ENCODE measurements around the gene KCNQ1.

Gene KCNQ1

DNA sequence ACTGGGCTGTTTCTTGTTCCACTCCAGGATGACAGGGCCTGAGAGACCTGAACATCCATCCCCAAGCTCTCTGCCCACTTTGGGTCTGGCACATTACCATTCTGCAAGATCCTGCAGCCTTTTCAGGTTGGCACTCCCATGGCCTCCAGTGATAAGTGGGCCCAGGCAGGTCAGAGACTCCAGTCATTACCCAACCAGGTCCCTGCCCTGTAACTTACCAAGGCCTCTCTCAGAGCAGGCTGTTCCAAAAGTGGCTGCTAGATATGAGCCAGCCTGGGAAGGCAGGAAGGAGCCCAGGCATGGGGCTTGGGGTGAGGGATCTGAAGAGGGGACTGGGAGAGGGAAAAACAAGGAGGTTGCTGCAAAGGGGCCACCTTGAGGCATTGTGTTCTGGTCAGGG lies 219.1 kb downstream of the KCNQ1 start:
- DNase-seq (ENCODE audit: low spot score), result no peak

DNA sequence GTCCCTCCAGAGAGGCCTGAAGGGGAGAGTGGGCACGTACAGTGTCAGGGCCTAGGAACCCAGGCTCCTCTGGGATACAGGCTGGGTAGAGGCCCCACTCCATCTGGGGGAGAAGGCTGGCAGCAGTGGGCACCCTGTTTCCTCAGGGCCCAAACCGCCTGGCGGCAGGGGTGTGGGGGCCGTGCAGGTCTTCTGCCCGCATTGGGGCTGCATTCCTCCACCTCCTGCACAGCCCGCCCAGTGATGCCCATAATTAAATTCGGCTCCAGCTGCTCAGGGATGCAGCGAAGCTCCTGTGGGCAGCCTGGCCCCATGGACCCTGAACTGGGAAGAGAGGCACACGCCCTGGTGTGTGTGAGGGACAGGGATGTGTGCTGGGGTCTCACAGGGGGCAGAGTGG lies 219.6 kb downstream of the KCNQ1 start:
- DNase-seq (ENCODE audit: low spot score), result no peak

DNA sequence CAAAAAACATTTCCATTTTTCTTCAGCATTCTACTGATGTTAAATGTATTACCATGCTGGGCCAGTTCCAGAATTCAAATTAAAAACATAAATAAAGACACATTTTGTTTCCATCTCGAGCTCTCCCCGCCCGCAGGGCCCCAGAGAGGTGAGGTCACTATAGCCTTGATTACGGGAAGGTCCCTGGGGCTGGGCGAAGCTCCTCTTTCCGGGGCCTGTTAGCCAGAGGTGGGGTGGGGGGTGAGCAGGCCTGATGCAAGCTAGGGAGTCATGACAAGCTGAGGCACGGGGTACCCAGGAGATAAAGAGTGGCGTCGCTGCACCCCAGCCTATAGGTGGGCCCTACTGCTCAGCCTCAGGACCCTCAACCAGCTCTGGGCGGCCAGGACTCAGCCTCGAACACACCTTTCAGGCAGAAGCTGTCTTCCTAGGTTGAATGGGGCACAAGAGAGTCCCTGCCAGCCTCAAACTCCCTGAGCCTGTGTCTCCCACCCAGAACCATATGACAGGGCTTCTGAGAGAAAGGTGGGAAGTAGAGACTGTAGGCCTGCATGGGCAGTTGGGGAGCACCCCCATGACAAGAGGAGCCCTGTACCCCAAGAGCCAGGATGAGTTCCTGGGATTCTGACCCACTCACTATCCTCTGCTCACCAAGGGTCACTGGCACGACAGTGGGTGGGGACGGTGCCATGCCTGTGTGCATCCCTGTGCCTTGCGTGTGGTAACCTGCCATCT lies 220.2 kb downstream of the KCNQ1 start:
- no peak for DNase-seq (ENCODE audit: low spot score)

DNA sequence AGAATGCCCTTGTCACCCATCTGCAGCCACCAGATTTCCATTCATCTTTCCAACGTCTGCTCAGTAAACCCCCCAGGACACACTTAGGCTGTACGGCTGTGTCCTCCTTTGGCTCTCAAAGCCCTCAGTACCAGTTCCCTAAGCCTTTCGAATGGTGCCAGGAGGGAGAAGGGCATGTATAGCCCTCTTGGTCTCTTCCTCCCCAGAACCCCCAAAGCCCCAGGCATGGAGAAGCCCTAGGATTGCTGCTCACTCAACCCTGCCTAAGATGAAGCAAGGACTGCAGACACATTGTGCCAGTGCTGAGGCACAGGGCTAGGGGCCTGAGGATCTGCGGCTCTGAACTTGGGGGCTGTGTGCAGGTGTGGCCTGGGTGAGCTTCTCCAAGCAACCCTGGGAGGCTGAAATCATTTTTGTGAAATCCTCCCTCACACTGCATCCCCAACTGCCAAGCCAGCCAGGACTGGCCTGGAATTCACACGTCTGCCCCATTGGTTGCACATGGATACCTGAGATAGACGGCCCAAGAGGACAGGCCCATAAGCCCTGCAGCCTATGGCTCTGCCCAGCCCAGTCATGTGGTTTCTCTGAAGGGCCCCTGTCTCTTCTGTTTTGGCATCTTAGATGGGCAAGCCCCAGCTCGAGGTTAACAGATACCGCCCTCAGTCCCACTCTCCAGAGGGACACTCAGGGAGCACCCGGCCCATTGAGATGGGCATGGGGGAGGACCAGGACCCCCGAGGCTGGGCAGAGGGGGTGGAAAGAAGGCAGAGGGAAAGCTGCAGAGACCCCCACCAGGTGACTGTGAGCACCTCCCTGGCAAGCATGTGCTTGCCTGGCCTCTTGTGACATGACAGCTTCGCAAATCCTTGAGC lies 221.0 kb downstream of the KCNQ1 start:
- no peak for DNase-seq (ENCODE audit: low spot score)

DNA sequence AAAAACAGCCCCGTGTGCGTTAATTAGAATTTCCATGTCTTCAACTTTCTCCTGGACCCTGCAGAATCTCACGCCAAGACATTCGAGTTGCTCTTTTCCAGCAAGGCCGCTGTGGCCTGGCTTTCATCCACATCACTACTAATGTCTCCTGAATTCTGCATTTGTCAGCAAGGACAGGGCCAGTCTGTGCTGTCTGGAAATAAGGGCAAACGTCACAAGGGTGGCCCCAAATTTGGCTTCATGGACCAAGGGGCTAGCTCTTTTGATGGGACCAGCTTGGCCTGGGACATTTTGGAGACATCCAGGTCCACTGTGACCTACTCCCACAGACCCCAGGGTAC lies 221.6 kb downstream of the KCNQ1 start:
- DNase-seq (ENCODE audit: low spot score), result no peak

DNA sequence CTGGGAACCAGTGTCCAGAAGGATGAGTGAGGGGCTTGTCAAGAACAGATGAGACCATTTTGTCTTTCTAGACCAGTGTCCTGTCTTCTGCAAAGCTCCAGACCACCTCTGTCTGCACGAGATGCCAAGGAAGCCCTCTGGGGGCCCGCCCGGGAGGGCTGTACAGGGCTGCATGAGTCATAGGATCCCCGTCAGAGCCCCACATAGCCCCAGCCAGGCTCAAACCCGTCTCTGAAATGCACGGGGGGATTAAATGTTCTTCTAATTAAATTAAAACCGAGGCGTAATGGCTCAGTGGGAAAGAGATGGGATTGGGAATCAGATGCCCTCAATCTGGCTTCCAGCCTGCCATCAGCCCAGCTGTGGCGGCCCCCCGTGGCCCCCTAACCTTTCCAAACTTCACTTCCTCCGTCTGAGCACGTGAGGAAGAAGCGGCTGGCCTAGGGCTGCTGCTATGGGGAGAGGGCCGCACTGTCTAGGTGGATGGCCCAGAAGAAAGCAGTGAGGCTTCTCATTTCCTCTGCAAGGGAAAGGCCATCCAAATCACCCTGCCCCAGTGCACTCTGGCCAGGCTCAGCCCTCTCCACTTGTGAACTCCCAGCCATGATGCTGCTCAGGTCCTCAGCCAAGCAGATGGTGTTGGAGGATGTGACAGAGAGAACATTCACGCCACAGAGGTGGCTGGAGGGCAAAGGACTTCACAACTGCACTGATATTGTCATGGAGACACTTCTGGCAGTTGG lies 222.2 kb downstream of the KCNQ1 start:
- DNase-seq (ENCODE audit: low spot score), result no peak

DNA sequence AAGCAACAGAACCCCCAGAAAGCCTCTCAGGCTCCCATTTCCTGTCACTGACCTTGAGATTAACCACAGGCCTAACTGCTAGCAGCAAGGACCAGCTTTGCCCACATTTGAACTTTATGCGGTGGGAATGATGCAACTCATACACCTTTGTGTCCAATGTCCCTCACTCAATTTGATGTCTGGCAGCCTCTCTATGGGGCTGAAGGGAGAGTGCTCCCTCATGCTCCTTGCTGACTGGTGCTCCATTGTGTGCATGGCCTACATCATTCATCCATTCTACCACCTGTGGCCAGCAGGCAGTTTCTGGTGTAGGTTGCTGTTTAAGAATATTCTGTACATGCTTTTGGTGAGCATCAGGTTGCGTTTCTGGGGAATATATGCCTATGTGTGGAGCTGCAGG lies 223.1 kb downstream of the KCNQ1 start:
- DNase-seq (ENCODE audit: low spot score), result no peak

DNA sequence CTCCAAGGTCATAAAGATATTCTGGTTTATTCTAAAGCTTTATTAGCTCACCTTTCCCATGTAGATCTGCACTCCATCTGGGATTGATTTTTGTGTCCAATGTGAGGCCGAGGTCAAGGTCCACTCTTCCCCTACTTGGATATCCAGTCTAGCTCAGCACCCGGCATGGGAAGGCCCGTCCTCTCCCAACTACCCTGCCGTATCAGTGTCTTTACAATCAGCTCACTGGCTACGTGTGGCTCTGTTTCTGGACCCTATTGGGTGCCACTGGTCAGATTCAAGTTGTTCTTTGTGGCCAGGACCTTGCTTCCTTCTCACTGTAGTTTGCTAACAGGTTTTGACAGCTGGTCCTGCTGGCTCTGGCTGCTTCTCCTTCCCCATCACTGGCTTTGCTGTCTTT lies 224.1 kb downstream of the KCNQ1 start:
- DNase-seq (ENCODE audit: low spot score), result no peak

DNA sequence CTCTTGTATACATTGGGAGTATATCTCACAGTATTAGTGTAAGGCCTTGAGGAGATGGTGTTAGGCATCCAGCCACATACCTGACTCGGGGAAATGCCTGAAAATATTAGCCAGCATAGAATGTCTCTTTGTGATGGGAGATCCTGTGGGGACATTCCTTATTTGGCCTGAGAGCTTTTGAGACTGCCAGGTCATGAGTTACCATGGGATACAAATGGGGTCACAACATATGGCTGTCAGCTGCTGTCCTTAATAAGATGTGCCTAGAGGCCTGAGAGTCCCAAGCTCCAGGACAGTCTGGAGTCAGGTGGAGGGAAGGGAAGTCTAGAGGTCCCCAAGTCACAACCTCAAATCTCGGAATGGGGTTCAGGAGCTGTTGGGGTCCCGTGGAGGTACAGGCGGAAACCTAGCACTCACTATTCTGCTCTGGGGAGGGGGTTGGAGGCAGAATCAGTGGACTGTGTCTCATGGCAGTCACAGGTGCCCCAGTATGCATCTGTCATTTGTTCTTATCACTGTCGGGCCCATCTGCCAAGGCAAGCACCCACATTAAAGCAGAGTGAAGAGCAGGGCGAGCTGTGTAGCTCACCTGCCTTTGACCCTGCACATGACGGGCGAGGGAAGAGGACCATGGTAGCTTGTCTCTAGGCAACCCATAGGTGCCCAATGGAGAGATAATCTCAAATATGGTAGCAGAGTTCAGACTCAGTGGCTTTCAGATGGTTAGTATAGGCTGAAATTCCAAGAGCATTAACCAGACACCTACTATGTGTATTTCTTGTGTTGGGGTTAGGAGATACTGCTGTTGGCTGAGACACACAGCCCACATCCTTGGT lies 225.0 kb downstream of the KCNQ1 start:
- DNase-seq (ENCODE audit: low spot score), result no peak

DNA sequence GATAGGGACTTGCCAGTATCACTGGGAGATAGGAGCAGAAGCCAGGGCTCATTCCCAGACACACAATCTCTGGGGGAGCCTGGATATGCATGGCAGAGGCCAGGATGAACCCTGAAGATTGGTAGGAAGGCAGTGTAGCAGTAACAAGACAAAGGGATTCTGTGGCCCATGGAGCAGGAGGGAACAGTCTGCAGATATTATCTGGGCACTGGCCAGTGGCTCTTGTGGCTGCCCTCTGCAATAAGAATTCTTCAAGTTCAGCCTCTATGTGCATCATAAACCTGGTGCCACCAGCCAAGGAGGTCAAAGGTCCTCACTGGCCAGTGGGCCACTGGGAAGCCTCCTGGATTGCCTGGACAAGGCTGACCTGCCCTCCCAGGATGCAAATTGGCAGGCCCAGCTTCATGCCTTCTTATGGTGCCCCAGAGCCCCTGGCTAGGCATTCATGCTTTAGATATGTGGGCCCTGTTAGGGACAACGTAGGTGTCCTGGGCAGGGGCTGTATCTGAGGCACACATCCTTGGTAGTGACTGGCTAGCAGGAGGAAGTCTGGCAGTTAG lies 225.8 kb downstream of the KCNQ1 start:
- DNase-seq (ENCODE audit: low spot score), result no peak

DNA sequence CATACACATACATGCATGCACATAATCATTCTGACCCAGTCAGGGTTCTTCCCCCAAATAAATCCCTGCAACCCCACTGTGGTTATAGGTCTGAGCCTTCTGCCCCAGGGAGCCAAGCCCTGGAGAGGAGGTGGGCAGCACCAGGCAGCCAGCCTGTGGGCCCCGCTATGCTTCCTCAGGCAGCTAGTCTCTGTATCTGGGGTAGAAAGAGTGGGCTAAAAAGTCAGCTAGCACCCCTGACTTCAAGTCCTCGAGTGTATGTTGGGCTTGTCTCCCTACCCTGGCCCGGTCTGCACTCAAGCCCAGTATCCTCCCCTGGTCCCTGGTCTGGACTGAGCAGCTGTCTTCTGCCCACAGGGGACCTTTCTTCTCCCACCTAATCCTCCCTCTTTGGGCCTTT lies 226.9 kb downstream of the KCNQ1 start:
- no peak for DNase-seq (ENCODE audit: low spot score)

DNA sequence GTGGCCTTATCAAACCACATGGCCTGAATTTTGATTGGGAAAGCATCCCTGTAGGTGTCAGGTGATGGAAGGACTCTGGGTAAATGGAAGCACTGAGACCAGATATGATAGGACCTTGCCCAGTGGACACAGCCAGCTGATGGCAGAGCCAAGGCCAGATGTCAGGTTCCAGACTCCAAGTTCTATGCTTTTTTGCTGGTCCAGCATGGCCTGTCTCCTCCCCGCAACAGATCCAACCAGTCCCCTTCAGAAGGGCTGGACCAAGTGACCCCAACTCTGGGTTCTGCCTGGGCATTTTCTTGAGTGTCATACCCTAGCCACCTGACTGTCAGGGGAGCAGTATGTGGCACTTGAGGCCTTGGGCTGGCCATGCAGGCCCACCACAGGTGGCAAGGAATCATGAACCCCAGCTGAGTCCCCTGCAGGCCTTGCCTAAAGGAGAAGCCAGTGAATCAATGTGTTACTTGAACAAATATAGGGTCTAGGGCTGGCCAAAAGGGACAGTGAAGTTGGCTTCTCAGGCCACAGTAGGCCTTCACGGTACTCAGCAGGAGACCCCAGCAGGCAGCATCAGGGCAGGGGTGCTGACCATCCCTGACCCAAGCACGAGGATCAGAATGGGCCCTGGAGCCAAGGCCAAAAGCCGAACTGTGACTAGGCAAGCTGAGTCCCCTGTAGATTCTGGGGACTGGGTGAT lies 227.9 kb downstream of the KCNQ1 start:
- no peak for DNase-seq (ENCODE audit: low spot score)

DNA sequence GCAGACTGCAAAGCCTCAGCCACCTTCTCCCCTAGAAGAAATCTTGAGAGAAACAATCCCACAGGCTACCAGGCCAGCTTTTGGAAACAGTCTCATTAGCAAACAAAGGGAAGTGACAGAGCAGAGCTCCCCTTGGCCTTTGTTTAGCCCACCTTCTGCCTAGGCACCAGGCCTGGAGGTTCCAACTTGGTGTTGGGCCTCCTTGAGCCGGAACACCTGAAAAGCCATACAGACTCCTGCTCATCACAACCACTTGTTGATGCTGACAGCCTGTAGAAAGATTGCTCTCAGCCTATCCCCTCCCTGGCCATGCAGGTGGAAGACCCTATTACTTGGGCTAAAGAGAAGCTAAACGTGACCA lies 228.4 kb downstream of the KCNQ1 start:
- DNase-seq (ENCODE audit: low spot score), result no peak

DNA sequence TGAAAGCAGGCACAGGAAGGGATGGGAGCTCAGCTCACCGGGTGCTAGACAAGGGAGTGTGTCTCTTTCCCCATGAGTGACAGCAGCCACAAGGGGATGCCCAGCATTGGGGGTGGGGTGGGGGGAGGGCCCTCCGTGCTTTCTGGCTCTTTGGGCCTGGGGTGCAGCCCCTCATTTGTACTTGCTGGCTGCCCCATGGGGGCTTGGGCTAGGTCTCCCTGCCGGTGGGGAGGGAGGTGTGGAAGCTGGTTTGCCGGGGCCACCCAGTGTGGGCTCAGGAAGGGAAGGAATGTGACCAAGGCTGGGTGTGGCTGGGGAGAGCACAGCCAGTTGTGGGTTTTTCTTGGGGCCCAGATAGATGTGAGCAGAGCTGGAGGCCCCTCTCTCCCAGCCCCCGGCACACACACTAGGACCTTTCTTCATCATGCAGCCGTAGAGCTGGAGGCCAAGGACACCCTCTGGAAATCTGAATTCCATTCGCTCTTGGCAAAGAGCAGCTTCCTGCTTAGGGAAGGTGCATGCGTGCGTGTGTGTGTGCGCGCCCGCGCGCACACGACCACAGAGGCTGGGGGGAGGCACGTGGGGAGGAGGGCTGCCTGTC lies 229.2 kb downstream of the KCNQ1 start:
- no peak for DNase-seq (ENCODE audit: low spot score)

DNA sequence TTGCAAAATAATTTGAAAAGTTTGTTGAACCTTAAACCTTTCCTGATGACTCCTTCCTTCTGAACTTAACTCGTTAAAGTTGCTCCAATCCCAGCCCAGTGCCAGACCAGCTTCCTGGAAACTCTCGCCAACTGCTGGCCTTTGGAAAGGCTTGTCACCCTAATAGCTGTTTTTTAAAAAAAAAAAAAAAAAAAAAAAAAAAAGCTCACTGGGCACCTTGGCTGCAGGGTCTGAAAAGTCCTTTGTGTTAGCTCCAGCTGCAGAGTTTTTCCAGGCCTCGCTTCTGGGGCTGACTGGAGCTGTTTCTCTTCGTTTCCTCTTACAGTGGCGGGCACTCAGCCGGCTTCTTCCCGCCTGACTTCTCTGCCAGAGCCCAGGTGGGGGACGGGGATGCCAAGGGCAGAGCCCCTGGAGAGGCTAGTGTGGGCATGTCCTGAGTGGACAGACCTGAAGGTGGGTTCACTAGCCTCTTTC lies 229.9 kb downstream of the KCNQ1 start:
- no peak for DNase-seq (ENCODE audit: low spot score)

DNA sequence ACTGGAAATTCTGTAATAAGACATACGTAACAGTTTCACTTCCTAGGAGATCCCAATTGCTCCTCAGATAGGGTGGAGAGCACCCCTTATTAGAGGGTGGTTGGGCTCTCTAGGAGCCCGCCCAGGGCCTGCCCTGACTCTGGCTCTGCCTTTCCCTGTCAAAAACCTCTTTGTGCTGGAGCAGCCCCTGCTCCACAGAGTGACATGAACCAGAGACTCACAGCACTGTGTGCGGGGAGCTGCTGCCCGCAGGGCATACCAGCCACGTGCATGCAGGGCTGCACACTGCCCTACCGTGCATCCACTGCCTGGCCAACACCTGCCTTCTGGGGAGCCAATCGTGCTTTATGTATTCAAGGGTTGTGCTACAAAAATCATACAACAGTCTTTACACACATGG lies 230.7 kb downstream of the KCNQ1 start:
- DNase-seq (ENCODE audit: low spot score), result no peak

DNA sequence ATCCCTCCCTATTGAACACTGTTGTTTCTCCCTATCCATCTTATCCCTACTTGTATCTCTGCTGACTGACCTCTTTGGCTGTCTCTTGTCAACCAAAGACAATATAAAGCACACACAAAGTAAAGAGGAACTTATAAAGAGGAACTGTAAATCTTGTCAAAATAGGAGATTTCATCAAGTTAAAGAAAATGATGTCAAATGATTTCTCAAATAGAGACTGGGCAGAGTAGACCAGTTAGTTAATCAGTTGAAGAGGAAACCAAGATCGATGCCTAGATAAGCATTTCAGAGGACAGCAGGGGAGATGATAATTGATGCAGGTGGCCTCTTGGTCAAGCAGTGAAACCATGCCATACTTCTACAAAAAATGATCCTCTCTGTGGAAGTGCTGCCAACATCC lies 232.3 kb downstream of the KCNQ1 start:
- DNase-seq (ENCODE audit: low spot score), result no peak

DNA sequence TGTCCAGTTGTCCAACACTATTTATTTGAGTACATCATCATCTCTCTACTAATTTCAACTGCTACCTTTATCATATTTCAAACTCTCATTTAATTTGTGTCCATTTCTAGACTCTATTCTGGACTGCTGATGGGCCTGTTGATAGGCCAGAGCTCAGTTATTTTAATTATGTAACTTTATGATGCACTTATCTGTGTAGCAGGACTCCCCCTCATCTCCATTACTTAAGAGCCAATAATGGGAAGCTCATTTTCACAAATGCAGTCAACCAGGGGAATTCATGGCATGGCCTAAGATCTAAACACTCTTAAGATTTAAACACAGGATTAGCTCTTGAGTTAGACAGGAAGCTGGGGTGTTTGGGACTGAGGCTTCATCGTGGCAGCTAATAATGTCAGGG lies 233.6 kb downstream of the KCNQ1 start:
- DNase-seq (ENCODE audit: low spot score), result no peak

DNA sequence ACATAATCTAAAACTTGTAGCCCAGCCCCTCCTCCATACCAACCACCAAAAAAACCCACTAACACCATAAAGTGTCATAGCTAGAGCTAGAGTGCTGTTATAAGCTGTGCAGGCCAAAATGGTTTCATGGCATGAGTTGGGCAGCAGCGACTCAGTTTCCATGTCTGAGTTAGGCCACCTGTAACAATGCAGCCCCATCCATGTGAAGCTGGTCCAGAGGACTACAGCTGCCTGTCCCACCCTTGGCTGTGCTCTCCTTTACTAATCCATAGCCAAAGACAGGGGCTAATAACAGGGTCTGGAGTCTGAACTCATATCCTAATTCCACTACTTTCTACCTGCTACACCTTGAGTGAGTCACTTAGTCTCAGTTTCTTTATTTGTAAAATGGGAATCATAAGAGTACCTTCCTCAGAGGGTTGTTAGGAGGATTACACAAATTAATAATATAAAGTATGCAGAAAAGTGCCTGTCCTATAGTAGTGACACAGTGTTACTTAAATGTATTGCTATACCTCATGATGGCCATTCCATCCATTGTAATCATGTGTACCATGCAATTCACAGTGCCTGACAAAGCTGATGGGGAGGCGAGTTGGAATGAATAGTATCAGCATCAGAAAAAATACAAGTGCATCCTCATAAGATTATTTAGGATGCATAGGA lies 234.3 kb downstream of the KCNQ1 start:
- DNase-seq (ENCODE audit: low spot score), result no peak
